ENCODE data around the gene TEKT5. TPM values are rescaled to one million over a fixed set of nuclear protein-coding genes. Genes with fewer than 3 reads are reported as not detected.

Gene TEKT5
- not detected in 5 replicates for total RNA-seq (2022; extraction: Qiagen RNA extraction; ENCODE audit: low read depth)

GRCh38 chr16:10694830-10695229 is at the start of gene TEKT5:
TSS of gene TEKT5 (minus strand) at chr16:10694930. CDS start at chr16:10694873, 57 bp downstream.

GRCh38 chr16:10743610-10744369 is 49.1 kb upstream of the TEKT5 start, which contains the start of gene NUBP1:
TSS of gene NUBP1 (plus strand) at chr16:10743842. CDS start at chr16:10743864, 22 bp downstream.

GRCh38 chr16:10579965-10580882 is 114.5 kb downstream of the TEKT5 start, which contains the start of gene EMP2:
TSS of gene EMP2 (minus strand) at chr16:10580598. CDS start at chr16:10547617, 32,981 bp downstream.

Other genes starting within 250 kb of the TEKT5 start
- 21.1 to 33.5 TPM (median 29.5 TPM) in 5 replicates for gene EMP2, start 114.3 kb downstream of the TEKT5 start, total RNA-seq (2022; extraction: Qiagen RNA extraction; ENCODE audit: low read depth)
- 42.6 to 48.5 TPM (median 46.3 TPM) in 5 replicates for gene NUBP1, start 48.9 kb upstream of the TEKT5 start, total RNA-seq (2022; extraction: Qiagen RNA extraction; ENCODE audit: low read depth)
- gene TVP23A, start 123.9 kb upstream of the TEKT5 start, total RNA-seq (2022; extraction: Qiagen RNA extraction; ENCODE audit: low read depth), result 0.06 to 0.21 TPM in 2 of 5 replicates, not detected in the others
- gene CIITA, start 182.3 kb upstream of the TEKT5 start, total RNA-seq (2022; extraction: Qiagen RNA extraction; ENCODE audit: low read depth), result 0.08 to 0.16 TPM (median 0.16 TPM) in 3 of 5 replicates, not detected in the others
- 32.4 to 45.8 TPM (median 45.0 TPM) in 5 replicates for gene DEXI, start 247.5 kb upstream of the TEKT5 start, total RNA-seq (2022; extraction: Qiagen RNA extraction; ENCODE audit: low read depth)
- 7.1 to 11.5 TPM (median 9.7 TPM) in 5 replicates for gene CLEC16A, start 249.6 kb upstream of the TEKT5 start, total RNA-seq (2022; extraction: Qiagen RNA extraction; ENCODE audit: low read depth)